HG03103 (cell line): ENCODE results near the gene VAV1.

Source experiments
- ATAC-seq: cut with Tn5 transposase; IDR thresholded peaks from one replicate; pipeline ENCODE4 v1.9.1; 2021; ENCODE audit warnings: low read depth; ENCODE audit not compliant: unreplicated experiment

The VAV1 gene

GRCh38 chr19:6772028-6772865 lies at the start of gene VAV1:
Gene VAV1, plus strand, starts transcription at chr19:6772708. Its CDS starts 100 bp downstream, at chr19:6772808.
- ATAC-seq: peak; percentile 44

GRCh38 chr19:6723108-6723618 lies 49.3 kb upstream of the VAV1 start:
- ATAC-seq: no peak

- no peak for ATAC-seq
Observed at GRCh38 chr19:6723738-6724137, 48.8 kb upstream of the VAV1 start.

GRCh38 chr19:6724631-6725492 lies 47.6 kb upstream of the VAV1 start:
- no peak for ATAC-seq

- no peak for ATAC-seq
Observed at GRCh38 chr19:6725513-6726231, 46.8 kb upstream of the VAV1 start.

- no peak for ATAC-seq
Observed at GRCh38 chr19:6728346-6728745, 44.2 kb upstream of the VAV1 start.

GRCh38 chr19:6729573-6730152 lies 42.8 kb upstream of the VAV1 start:
- no peak for ATAC-seq

- ATAC-seq: no peak
Observed at GRCh38 chr19:6730153-6730804, 42.2 kb upstream of the VAV1 start.

- no peak for ATAC-seq
Observed at GRCh38 chr19:6730941-6731670, 41.4 kb upstream of the VAV1 start.

GRCh38 chr19:6731822-6732221 lies 40.7 kb upstream of the VAV1 start:
- no peak for ATAC-seq

GRCh38 chr19:6732803-6733337 lies 39.6 kb upstream of the VAV1 start:
- no peak for ATAC-seq

- no peak for ATAC-seq
Observed at GRCh38 chr19:6733338-6734095, 39.0 kb upstream of the VAV1 start.

GRCh38 chr19:6734096-6734696 lies 38.3 kb upstream of the VAV1 start:
- ATAC-seq: no peak

- no peak for ATAC-seq
Observed at GRCh38 chr19:6735181-6735911, 37.2 kb upstream of the VAV1 start.

- no peak for ATAC-seq
Observed at GRCh38 chr19:6736169-6736916, 36.2 kb upstream of the VAV1 start.

GRCh38 chr19:6736917-6737283 lies 35.6 kb upstream of the VAV1 start:
- no peak for ATAC-seq
